GM12891 (cell line): Measurements from ENCODE around the gene BATF.

Source experiments
- POLR2A ChIP-seq: IDR thresholded peaks from 2 replicates; pipeline ENCODE4 v1.6.1; 2011; ENCODE audit warnings: low read depth, low read length, control low read depth
- POLR2AphosphoS5 ChIP-seq: IDR thresholded peaks from 2 replicates; pipeline ENCODE4 v1.6.1; 2011; ENCODE audit warnings: low read depth, low read length, control low read depth
- TAF1 ChIP-seq: IDR thresholded peaks from 2 replicates; pipeline ENCODE4 v1.6.1; 2011; ENCODE audit warnings: low read depth, low read length, control low read depth

DNA sequence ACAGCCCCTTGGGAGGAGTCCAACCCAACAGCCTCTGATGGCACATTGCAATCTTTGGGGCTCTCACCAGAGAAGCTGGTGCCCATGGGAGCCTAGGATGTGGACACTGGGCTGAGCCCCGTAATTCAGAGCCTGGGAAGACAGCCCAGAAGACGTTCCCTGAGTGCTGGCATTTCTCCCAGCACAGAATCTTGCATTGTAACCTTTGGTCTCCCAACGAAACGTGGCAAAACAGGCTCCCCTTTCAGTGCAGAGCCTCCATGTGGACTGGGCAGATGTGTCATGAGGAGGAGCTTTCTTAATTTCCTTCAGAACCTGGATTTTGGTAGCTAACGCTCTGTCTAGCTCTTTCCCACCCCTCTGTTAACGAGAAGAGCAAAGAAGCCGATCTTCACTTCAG lies 26.3 kb downstream of the BATF start:
- TF ChIP-seq TAF1 (no peak), POLR2A (no peak), POLR2AphosphoS5 (no peak)
